Measurements from ENCODE around the gene DENND1B. TPM values are rescaled to one million over a fixed set of nuclear protein-coding genes. Genes with fewer than 3 reads are reported as not detected.

The DENND1B gene
- total and polyA plus RNA-seq, 4 experiments from 2014 or later = 12.5 to 26.3 (median 22.5) TPM

Other genes starting within 250 kb of the DENND1B start
- not detected for gene C1orf53, start 127.2 kb upstream of the DENND1B start, total RNA-seq
- not detected for gene C1orf53, start 127.2 kb upstream of the DENND1B start, polyA plus RNA-seq
- gene LHX9, start 141.9 kb upstream of the DENND1B start, total RNA-seq = not detected
- not detected for gene LHX9, start 141.9 kb upstream of the DENND1B start, polyA plus RNA-seq